HG03457 (cell line): Measurements from ENCODE around the gene OAS2.

ENCODE experiments used
- ATAC-seq: cut with Tn5 transposase; IDR thresholded peaks from one replicate; pipeline ENCODE4 v1.9.1; 2021; ENCODE audit warnings: moderate number of reproducible peaks; ENCODE audit not compliant: unreplicated experiment

Gene OAS2

DNA sequence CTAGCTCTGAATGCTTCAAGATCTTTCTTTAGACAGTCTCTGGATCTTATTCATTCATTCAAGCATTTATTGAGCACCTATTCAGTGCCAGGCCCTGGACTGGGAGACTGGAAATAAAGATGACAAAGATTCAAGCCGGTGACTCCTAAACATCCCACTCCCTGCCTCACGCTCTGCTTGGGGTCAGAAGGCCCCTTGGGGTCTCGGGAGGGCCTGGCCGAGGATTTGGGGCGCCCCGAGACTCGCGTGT, 78.0 kb downstream of the OAS2 start:
- no peak for ATAC-seq

- no peak for ATAC-seq
Observed at GRCh38 chr12:113056631-113057488, 78.5 kb downstream of the OAS2 start, which contains the start of gene DTX1. DTX1 (plus strand) TSS chr12:113056730; CDS start chr12:113058193, 1,463 bp downstream.

GRCh38 chr12:113057565-113058485, 79.5 kb downstream of the OAS2 start:
- ATAC-seq = no peak

GRCh38 chr12:113058553-113058952, 80.2 kb downstream of the OAS2 start:
- ATAC-seq = no peak

DNA sequence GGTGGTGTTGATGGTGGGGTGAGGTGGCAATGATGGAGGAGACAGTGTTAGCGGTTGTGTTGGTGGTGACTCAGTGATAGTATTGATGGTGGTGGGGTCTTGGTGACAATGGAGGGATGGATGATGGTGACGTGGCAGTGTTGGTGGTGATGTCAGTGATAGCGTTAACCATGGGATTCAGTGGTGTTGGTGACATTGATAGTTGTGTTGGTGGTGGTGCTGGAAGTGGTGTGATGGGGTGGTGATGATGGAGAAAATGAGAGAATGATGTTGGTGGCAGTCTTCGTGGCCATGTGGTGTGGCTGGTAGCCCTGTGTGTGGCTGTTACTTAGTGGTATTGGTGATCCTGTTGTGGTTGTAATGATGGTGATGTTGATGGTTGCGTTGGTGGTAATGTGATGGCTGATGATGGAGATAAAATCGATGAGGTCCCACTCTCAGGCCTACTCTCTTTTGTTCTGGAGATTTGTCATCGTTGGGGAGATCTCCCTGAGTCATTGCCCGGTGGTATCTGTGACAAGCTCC, 80.8 kb downstream of the OAS2 start:
- no peak for ATAC-seq

DNA sequence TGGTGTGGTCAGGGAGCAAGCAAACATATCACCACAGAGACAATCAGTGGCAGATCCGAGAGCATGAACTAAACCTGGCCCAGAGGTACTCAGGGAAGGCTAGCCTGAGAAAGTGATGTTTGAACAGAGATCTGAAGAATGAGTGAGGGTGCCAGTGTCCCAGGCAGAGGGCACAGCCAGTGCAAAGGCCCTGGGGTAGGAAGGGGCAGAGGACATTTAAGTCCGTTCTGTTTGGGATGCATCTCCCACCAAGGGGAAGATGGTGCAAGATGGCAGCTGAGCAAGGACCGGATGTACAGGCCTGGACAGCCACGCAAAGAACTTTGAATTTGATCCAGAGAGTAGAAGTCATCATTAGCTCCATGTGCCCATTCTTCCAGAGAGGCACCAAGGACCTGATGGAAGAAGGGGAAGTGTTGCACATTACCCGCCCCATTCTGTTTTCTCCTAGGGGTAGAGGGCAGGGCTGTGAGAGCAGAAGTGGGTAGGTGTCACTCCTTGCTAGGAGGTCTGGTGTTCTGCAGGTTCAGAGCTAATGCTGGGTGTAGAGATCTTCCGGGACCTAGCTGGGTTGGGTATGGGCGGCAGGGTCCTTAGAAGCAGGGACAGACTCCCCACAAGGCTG, 82.1 kb downstream of the OAS2 start:
- ATAC-seq = no peak

GRCh38 chr12:113061061-113061694, 82.9 kb downstream of the OAS2 start:
- no peak for ATAC-seq
